ENCODE data around the gene DGCR6L. TPM values are rescaled to one million over a fixed set of nuclear protein-coding genes. Genes with fewer than 3 reads are reported as not detected.
"Not testable (repeated sequence)": the region's sequence is repeated elsewhere in the genome, so short reads cannot be mapped to it uniquely, and the experiment has no call there.

Gene DGCR6L
- total RNA-seq, 1 experiment from 2014 or later, result 37.4 TPM

DNA sequence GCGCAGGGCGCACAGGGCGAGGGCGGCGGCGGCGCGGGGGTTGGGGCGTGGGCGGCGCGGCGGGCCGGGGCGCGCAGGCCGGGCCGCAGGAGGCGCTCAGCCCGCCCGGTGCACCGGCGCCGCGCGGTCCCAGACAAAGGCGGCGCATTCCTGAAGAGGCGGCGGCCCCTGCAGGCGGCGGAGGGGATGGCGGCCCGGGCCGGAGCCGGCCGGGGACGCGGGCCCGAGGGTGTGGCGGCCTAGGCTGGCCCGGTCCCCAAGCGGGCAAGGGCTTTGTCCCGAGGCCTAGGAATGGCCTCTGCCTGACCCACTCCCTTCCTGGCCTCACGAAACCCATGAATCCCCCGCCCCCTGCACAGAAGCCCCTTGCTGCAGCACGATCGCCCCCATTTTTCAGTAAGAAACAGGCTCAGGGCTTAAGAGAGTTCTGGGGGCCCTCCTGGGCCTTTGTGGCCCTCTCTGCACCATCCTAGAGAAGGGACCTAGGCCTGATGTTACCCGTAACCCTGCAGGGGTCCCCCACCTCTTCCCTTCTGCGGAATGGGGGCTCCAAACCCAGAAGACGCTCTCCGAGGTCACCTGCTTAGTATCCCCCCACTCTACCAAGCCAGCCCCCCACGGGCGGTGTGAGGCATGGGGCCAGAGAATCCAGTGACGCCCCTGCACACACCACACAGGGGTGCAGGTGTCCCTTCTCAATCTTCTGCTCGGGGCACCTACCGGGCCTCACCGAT lies 51.4 kb downstream of the DGCR6L start, which contains the start of gene RTN4R:
TSS of gene RTN4R (minus strand) at position 40 of the 734 bp plus-strand sequence. CDS start 226 bp downstream, outside the sequence.
- no TSS peak for BruUV-seq (replicated peaks)
- H3K4me1 ChIP-seq, result peaks cover 6% of the 10 kb centered on the region
- no peaks in the 10 kb centered on the region for H3K9me3 Mint-ChIP-seq (ENCODE audit: unreplicated experiment)
- no peaks in the 10 kb centered on the region for H3K36me3 Mint-ChIP-seq (ENCODE audit: insufficient read depth, unreplicated experiment)
- no peaks in the 10 kb centered on the region for H3K36me3 ChIP-seq (ENCODE audit: control insufficient read depth, insufficient read depth, low read length)
- H3K27me3 Mint-ChIP-seq (ENCODE audit: insufficient read depth, unreplicated experiment), result no peaks in the 10 kb centered on the region
- POLR2A ChIA-PET, result no interaction called here
- TF ChIP-seq, protein P1, sequence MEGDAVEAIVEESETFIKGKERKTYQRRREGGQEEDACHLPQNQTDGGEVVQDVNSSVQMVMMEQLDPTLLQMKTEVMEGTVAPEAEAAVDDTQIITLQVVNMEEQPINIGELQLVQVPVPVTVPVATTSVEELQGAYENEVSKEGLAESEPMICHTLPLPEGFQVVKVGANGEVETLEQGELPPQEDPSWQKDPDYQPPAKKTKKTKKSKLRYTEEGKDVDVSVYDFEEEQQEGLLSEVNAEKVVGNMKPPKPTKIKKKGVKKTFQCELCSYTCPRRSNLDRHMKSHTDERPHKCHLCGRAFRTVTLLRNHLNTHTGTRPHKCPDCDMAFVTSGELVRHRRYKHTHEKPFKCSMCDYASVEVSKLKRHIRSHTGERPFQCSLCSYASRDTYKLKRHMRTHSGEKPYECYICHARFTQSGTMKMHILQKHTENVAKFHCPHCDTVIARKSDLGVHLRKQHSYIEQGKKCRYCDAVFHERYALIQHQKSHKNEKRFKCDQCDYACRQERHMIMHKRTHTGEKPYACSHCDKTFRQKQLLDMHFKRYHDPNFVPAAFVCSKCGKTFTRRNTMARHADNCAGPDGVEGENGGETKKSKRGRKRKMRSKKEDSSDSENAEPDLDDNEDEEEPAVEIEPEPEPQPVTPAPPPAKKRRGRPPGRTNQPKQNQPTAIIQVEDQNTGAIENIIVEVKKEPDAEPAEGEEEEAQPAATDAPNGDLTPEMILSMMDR (IDR thresholded peaks at IDR 0.05; ENCODE audit: insufficient read depth in 1 of 2, low read depth in 1 of 2, low read length in 1 of 2, severe bottlenecking in 1 of 2, unreplicated experiment in 1 of 2), result peak; percentile 53 to 75
- peaks cover 5% of the 10 kb centered on the region for H3K4me1 Mint-ChIP-seq (ENCODE audit: low read depth, unreplicated experiment)
- CTCF ChIA-PET, result interaction anchor here (1.6 kb wide), 1 partner anchor 111 kb away, joined by 3 read pairs; no protein-coding TSS in a partner anchor
- peak within 1 kb of the TSS; percentile 57 for H3K4me3 ChIP-seq (ENCODE audit: low read depth, low read length)
- intact Hi-C loops (cut with micrococcal nuclease; ENCODE audit: unreplicated experiment), result no loop called here
- H3K9me3 ChIP-seq, result no peaks in the 10 kb centered on the region
- peak within 1 kb of the TSS; percentile 69 for H3K4me3 Mint-ChIP-seq (ENCODE audit: unreplicated experiment)
- peak; percentile 56 to 86 for DNase-seq
- peak within 1 kb of the TSS; percentile 63 for H3K27ac Mint-ChIP-seq (ENCODE audit: unreplicated experiment)
- H3K27me3 ChIP-seq (replicated peaks; ENCODE audit: control insufficient read depth, insufficient read depth, low read length), result no peaks in the 10 kb centered on the region

DNA sequence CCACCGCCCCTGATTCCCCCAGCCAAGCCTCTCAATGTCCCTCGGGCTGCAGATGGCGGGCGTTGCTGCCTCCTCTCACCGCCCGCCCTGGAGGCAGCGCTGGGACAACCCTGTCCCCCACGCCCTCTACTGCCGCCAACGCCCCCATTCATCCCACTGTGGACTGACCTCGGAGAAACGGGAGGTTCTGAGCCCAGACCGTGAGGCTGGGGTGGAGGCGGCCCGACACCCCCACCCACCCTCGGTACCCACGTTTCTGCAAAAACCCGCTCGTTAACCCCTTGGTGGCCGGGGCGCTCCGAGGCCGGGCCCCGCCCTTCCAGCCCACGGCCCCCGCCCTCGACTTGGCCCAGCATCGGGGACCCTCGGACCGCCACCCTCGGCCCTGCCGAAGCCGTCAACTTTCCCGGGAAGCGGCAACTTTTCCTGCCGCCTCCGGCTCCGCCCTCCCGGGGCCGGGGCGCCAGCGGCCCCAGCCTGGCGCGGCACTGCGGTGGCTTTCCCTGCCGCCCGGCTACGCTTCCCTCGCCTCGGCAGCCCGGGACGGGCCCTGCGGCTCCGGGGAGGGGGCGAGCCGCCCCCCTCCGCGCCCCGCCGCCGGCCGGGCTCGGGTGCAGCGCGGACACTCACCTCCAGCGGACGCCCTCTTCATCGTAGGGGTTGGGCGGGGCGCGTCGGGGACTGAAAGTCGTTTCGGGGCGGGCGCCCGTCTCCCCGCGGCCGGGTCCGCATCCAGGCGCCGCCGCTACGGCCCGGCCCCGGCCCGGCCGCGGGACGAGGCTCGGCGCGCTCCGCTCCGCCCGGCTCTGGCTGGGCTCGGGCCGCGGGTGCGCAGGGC lies 52.2 kb downstream of the DGCR6L start:
- H3K27me3 ChIP-seq (replicated peaks; ENCODE audit: control insufficient read depth, insufficient read depth, low read length), result no peaks in the 10 kb centered on the region
- no peaks in the 10 kb centered on the region for H3K36me3 ChIP-seq (ENCODE audit: control insufficient read depth, insufficient read depth, low read length)
- DNase-seq, result peak in 1 of 2 experiments; percentile 54
- no peaks in the 10 kb centered on the region for H3K27me3 Mint-ChIP-seq (ENCODE audit: insufficient read depth, unreplicated experiment)
- H3K9me3 Mint-ChIP-seq (ENCODE audit: unreplicated experiment), result no peaks in the 10 kb centered on the region
- no TSS peak for BruUV-seq (replicated peaks)
- peaks cover 6% of the 10 kb centered on the region for H3K4me1 ChIP-seq
- ChIA-PET CTCF (no interaction called here), POLR2A (no interaction called here)
- intact Hi-C loops (cut with micrococcal nuclease; ENCODE audit: unreplicated experiment), result no loop called here
- TF ChIP-seq, protein P1 (IDR thresholded peaks at IDR 0.05; ENCODE audit: insufficient read depth in 1 of 2, low read depth in 1 of 2, low read length in 1 of 2, severe bottlenecking in 1 of 2, unreplicated experiment in 1 of 2), result no peak
- H3K27ac Mint-ChIP-seq (ENCODE audit: unreplicated experiment), result no peak overlapping the region
- peak overlapping the region; percentile 53 for H3K4me3 ChIP-seq (ENCODE audit: low read depth, low read length)
- H3K36me3 Mint-ChIP-seq (ENCODE audit: insufficient read depth, unreplicated experiment), result no peaks in the 10 kb centered on the region
- H3K9me3 ChIP-seq, result no peaks in the 10 kb centered on the region
- H3K4me1 Mint-ChIP-seq (ENCODE audit: low read depth, unreplicated experiment), result peaks cover 5% of the 10 kb centered on the region
- H3K4me3 Mint-ChIP-seq (ENCODE audit: unreplicated experiment), result peak overlapping the region; percentile 61

DNA sequence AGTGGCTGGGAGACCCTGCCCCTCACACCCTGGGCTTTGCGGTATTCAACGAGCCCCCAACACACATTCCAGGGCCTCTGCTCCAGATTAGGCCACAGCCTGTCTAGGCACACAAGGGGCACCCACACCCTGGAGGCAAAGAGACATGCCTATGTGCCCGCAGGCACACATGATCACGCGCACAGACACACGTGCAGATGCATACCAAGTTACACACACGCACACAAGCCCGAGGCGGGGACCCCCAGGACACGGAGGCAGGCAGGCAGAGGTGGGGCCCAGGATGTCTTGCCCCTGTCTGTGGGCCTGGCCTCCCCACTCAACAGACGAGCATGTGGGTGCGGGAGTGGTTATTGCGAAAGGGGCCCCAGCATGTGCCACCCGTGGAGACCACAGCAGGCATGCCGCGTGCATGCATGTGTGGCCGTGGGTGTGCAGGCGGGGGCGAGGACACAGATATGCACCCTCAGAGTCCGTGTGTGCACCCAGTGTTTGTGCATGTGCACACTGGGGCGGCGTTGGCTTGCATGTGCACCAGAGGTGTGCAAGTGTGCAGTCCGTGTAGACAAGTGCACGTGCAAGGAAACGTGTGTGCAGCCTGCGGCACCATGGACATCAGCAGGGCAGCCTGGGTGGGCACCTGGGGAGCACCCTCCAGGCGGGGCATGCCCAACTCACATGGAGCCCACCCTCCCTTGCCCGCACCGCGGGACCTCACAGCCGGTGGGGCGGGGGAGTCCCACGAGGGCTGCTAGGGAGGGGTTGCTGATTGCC lies 53.0 kb downstream of the DGCR6L start:
- CTCF ChIA-PET; DNase-seq; POLR2A ChIA-PET; H3K9me3 Mint-ChIP-seq (ENCODE audit: unreplicated experiment); H3K27me3 Mint-ChIP-seq (ENCODE audit: insufficient read depth, unreplicated experiment); H3K36me3 ChIP-seq (ENCODE audit: control insufficient read depth, insufficient read depth, low read length); H3K4me1 ChIP-seq; H3K4me1 Mint-ChIP-seq (ENCODE audit: low read depth, unreplicated experiment); intact Hi-C loops (cut with micrococcal nuclease; ENCODE audit: unreplicated experiment); H3K36me3 Mint-ChIP-seq (ENCODE audit: insufficient read depth, unreplicated experiment); H3K27ac Mint-ChIP-seq (ENCODE audit: unreplicated experiment); BruUV-seq (replicated peaks); H3K9me3 ChIP-seq; H3K27me3 ChIP-seq (replicated peaks; ENCODE audit: control insufficient read depth, insufficient read depth, low read length): not testable (repeated sequence)
- peak overlapping the region; percentile 53 for H3K4me3 ChIP-seq (ENCODE audit: low read depth, low read length)
- H3K4me3 Mint-ChIP-seq (ENCODE audit: unreplicated experiment), result peak overlapping the region; percentile 61

DNA sequence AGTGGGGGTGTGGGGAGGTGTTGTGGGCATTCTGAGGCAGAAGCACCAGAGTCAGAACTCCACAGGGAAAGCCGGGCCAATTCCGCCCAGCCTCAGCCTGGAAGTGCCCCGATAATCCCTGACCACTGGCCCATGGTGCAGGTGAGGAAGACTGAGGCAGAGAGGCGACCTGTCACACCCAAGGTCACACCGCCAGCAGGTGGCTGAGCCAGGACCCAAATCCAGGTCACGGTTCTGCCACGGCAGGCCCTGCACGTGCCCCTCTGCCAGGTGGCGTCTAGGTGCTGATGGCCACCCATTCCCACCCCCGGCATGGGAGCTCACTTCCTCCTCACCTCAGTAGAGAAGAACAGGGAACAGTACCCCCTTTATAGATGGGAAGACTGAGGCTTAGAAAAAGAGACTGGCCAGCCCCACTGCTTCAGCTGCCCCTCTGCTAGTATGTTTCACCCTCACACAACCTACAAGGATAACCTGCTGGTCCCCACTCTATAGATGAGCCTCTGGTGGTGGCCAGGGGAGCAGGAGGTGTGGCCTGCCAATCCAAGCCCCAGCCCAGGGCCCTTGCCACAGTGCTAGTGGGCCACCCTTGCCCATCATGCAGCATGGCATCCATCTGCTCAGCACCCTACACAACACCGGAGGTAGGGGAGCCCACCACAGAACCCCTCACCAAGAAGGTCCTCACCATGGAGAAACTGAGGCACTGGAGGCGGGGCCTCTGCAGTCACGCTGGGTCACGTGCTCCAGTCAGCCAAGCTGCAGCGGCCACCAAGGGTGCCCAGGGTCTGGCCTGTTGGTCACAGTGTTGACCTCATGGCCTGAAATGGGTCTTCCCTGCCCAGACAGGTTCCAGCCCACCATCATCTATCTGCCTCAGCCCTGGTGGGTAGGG lies 53.8 kb downstream of the DGCR6L start:
- POLR2A ChIA-PET, result not testable (repeated sequence)
- peak overlapping the region; percentile 61 for H3K4me3 Mint-ChIP-seq (ENCODE audit: unreplicated experiment)
- TSS peak; percentile 27 for BruUV-seq (replicated peaks)

More for the DNA sequence above, 53.8 kb downstream of the DGCR6L start:
- H3K4me3 ChIP-seq (ENCODE audit: low read depth, low read length); DNase-seq; H3K36me3 Mint-ChIP-seq (ENCODE audit: insufficient read depth, unreplicated experiment); H3K4me1 ChIP-seq; H3K9me3 Mint-ChIP-seq (ENCODE audit: unreplicated experiment); H3K27ac Mint-ChIP-seq (ENCODE audit: unreplicated experiment); intact Hi-C loops (cut with micrococcal nuclease; ENCODE audit: unreplicated experiment); H3K4me1 Mint-ChIP-seq (ENCODE audit: low read depth, unreplicated experiment); H3K36me3 ChIP-seq (ENCODE audit: control insufficient read depth, insufficient read depth, low read length); H3K27me3 Mint-ChIP-seq (ENCODE audit: insufficient read depth, unreplicated experiment); H3K27me3 ChIP-seq (replicated peaks; ENCODE audit: control insufficient read depth, insufficient read depth, low read length); CTCF ChIA-PET; H3K9me3 ChIP-seq: not testable (repeated sequence)
